ENCODE measurements around the gene KRT2. TPM values are rescaled to one million over a fixed set of nuclear protein-coding genes. Genes with fewer than 3 reads are reported as not detected.

KRT2 gene
- total and polyA plus RNA-seq, 9 of the 15 experiments (the other 6 are each of a cell fraction or from before 2014, with no cell fraction given) = 0.03 to 0.69 (median 0.07) TPM; not detected in 2

DNA sequence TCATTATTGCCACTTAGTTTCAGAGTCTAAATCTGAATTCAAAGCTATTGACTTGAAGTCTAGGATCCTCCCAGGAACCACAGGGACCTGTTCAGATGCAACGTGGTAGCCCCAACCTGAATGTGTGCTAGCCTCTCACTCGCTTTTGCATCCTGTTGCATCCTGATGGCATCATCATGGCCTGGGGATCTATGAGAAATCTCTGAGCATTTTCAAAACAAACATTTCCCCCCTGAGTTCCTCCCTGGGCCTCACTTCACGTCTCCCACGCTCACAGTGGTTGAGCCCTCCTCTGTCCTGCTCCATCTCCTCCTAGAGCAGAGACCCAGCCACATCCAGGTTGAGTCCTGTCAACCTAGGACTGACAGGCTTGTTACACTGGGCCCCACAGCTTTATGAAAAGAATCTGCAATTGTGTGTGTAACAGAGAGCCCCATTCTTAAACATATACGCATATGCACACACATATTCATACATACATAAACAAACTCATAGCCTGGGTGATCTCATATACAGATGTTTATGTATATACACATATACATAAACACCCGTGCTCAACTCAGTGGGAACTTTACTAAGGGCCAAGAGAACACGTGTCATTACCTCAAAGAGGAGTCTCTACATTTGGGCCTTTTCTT is 45.3 kb downstream of the KRT2 start (continued):
- TF ChIP-seq, protein P1, sequence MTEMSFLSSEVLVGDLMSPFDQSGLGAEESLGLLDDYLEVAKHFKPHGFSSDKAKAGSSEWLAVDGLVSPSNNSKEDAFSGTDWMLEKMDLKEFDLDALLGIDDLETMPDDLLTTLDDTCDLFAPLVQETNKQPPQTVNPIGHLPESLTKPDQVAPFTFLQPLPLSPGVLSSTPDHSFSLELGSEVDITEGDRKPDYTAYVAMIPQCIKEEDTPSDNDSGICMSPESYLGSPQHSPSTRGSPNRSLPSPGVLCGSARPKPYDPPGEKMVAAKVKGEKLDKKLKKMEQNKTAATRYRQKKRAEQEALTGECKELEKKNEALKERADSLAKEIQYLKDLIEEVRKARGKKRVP (CRISPR knock-in tag; IDR thresholded peaks at IDR 0.05) = peak; percentile 82
- TF ChIP-seq, protein P2, sequence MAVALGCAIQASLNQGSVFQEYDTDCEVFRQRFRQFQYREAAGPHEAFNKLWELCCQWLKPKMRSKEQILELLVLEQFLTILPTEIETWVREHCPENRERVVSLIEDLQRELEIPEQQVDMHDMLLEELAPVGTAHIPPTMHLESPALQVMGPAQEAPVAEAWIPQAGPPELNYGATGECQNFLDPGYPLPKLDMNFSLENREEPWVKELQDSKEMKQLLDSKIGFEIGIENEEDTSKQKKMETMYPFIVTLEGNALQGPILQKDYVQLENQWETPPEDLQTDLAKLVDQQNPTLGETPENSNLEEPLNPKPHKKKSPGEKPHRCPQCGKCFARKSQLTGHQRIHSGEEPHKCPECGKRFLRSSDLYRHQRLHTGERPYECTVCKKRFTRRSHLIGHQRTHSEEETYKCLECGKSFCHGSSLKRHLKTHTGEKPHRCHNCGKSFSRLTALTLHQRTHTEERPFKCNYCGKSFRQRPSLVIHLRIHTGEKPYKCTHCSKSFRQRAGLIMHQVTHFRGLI (CRISPR knock-in tag; IDR thresholded peaks at IDR 0.05) = 0 out of 2 replicates have a peak, but pooled peaks have one; percentile 6
- TF ChIP-seq ZNF584 (CRISPR knock-in tag; IDR thresholded peaks at IDR 0.05; ENCODE audit: low read depth) (peak; percentile 94), TRIM24 (IDR thresholded peaks at IDR 0.05) (peak in 1 of 2 experiments; percentile 19; a peak in 1 of 4 replicates), ZNF277 (CRISPR knock-in tag; IDR thresholded peaks at IDR 0.05; ENCODE audit: borderline replicate concordance) (no peak), CXXC5 (CRISPR knock-in tag; IDR thresholded peaks at IDR 0.05) (peak; percentile 35; the same call in 1 of the 2 replicates), RAD21 (CRISPR knock-in tag; conservative IDR thresholded peaks at IDR 0.05 in 1 of 2, IDR thresholded peaks at IDR 0.05 in 1 of 2) (0 out of 4 replicates have a peak, but pooled peaks of 1 of the 2 experiments have one; percentile 10), GABPA (tag; conservative IDR thresholded peaks at IDR 0.05; ENCODE audit: low read depth) (0 out of 2 replicates have a peak, but pooled peaks have one; percentile 35), CSDE1 (IDR thresholded peaks at IDR 0.05) (no peak), ZNF263 (CRISPR knock-in tag; IDR thresholded peaks at IDR 0.05; ENCODE audit: borderline replicate concordance) (no peak), CEBPZ (IDR thresholded peaks at IDR 0.05; ENCODE audit: borderline replicate concordance, low read depth, low read length) (no peak), BACH1 (tag; IDR thresholded peaks at IDR 0.05) (peak; percentile 45; the same call in 1 of the 2 replicates), NONO (IDR thresholded peaks at IDR 0.05; ENCODE audit: low read depth in 2 of 2, low read length in 1 of 2) (no peak), ZNF24 (IDR thresholded peaks at IDR 0.05) (0 out of 2 replicates have a peak, but pooled peaks have one; percentile 6), ZFX (CRISPR knock-in tag; IDR thresholded peaks at IDR 0.05) (no peak), CEBPG (CRISPR knock-in tag; IDR thresholded peaks at IDR 0.05) (peak; percentile 64), CEBPG (tag; conservative IDR thresholded peaks at IDR 0.05 in 1 of 2, IDR thresholded peaks at IDR 0.05 in 1 of 2) (peak in 1 of 2 experiments; percentile 95; a peak in 2 of 4 replicates), ZFP36 (IDR thresholded peaks at IDR 0.05; ENCODE audit: low read depth, low read length, partially characterized antibody) (no peak), ZNF436 (CRISPR knock-in tag; IDR thresholded peaks at IDR 0.05) (no peak)
- TF ChIP-seq, protein P3, sequence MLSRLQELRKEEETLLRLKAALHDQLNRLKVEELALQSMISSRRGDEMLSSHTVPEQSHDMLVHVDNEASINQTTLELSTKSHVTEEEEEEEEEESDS (CRISPR knock-in tag; IDR thresholded peaks at IDR 0.05) = no peak

Measured in K562 (cell line).